Activated CD4-positive, CD25-positive, alpha-beta regulatory T cell treated with anti-CD3 and anti-CD28 coated beads, Interleukin-2, amount 50 U/mL, for 16 hours (primary cell): Measurements from ENCODE around the gene PATZ1.

Experiments
- DNase-seq: peaks from one replicate; pipeline ENCODE4 v3.0.0-alpha.2; 2020; ENCODE audit warnings: low read depth, low spot score

The PATZ1 gene

DNA sequence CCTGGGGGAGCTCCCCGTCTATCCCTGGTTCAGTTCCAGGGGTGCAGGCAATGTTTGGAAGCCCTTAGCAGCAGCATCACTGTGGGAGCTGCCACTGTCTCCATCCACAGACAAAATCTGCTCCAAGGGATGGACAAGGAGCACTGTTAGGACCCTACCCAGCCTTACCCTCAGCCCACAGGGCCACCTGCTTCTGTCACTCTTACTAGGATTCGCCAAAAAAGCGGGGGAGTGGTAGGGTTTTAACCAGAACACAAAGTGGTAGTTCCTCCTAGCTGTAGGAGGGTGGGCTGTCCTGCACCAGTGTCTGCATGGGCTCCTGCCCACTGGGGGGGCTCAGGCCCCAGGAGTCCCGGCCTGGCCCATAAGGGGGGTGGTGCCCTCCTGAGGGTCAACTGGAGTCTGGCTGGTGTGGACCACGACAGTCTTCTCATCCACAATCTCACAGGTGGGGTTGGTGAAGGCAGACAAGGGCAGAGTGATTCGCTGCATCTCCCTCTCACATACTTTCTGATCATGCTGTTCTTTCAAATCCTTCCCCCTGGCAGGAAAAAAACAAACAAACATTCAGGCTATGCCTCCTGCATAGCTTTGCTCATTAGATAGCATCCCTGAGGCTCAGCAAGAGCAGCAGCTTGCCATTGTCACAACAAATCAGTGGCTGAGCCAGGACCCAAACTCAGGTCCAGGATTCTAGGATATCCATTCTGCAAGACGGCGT lies 63.2 kb downstream of the PATZ1 start:
- DNase-seq, result no peak

DNA sequence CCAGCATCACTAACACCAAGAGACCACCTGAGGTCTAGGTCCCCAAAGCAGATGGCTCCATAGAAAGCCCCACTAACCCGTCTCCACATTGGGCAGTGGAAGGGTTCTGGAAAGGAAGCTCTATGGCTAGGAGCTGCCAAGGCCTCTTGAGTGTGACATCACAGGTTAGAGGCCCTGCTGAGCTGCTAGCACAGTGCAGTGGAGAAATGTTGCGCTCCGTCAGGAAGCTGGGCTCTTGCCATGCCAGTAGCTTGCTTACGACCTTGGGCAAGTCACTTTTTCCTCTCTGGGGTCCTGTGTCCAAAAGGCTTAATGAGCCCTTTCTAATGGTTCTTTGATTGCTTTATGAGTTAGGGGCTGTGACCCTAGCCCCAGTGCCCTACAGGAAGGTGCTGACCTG lies 64.4 kb downstream of the PATZ1 start:
- no peak for DNase-seq

DNA sequence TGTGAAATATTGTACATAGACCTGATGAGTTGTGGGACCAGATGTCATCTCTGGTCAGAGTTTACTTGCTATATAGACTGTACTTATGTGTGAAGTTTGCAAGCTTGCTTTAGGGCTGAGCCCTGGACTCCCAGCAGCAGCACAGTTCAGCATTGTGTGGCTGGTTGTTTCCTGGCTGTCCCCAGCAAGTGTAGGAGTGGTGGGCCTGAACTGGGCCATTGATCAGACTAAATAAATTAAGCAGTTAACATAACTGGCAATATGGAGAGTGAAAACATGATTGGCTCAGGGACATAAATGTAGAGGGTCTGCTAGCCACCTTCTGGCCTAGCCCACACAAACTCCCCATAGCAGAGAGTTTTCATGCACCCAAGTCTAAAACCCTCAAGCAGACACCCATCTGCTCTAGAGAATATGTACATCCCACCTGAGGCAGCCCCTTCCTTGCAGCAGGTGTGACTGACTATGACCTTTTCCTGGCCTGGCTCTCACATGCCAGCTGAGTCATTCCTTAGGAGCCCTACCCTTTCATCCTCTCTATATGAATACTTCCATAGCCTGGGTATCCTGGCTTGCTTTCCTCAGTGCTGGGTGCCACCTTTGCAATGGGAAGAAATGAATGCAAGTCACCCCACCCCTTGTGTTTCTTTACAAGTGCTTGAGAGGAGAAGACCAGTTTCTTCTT lies 66.2 kb downstream of the PATZ1 start:
- no peak for DNase-seq

DNA sequence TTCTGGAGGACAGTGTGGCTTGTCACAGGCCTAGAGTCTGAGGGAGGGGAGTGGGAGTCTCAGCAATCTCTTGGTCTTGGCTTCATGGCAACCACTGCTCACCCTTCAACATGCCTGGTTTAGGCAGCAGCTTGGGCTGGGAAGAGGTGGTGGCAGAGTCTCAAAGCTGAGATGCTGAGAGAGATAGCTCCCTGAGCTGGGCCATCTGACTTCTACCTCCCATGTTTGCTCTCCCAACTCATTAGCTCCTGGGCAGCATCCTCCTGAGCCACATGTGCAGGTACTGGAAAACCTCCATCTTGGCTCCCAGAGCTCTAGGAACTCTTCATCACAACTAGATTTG lies 66.8 kb downstream of the PATZ1 start:
- DNase-seq, result no peak

DNA sequence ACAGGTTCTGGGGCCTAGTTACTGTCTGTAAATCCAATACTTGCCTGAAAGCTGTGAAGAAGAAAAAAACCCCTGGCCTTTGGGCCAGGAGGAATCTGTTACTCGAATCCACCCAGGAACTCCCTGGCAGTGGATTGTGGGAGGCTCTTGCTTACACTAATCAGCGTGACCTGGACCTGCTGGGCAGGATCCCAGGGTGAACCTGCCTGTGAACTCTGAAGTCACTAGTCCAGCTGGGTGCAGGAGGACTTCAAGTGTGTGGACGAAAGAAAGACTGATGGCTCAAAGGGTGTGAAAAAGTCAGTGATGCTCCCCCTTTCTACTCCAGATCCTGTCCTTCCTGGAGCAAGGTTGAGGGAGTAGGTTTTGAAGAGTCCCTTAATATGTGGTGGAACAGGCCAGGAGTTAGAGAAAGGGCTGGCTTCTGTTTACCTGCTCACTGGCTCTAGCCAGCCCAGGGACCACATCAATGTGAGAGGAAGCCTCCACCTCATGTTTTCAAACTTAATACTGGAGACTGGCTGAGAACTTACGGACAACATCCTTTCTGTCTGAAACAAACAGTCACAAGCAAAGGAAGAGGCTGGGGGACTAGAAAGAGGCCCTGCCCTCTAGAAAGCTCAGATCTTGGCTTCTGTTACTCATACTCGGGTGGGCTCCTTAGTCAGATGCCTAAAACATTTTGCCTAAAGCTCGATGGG lies 67.4 kb downstream of the PATZ1 start:
- no peak for DNase-seq

DNA sequence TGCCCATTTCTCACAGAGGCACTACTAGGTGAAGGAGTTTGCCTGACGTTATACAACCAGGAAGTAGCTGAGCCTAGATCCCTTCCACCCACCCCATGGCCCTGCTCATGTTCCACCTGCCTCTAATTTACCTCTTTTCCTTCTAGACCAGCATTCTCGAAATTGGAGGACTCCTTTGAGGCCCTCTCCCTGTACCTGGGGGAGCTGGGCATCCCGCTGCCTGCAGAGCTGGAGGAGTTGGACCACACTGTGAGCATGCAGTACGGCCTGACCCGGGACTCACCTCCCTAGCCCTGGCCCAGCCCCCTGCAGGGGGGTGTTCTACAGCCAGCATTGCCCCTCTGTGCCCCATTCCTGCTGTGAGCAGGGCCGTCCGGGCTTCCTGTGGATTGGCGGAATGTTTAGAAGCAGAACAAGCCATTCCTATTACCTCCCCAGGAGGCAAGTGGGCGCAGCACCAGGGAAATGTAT lies 68.0 kb downstream of the PATZ1 start:
- DNase-seq, result no peak

DNA sequence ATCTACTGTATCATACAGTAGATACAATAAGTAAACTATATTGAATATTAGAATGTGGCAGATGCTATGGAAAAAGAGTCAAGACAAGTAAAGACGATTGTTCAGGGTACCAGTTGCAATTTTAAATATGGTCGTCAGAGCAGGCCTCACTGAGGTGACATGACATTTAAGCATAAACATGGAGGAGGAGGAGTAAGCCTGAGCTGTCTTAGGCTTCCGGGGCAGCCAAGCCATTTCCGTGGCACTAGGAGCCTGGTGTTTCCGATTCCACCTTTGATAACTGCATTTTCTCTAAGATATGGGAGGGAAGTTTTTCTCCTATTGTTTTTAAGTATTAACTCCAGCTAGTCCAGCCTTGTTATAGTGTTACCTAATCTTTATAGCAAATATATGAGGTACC lies 68.4 kb downstream of the PATZ1 start:
- DNase-seq, result no peak

DNA sequence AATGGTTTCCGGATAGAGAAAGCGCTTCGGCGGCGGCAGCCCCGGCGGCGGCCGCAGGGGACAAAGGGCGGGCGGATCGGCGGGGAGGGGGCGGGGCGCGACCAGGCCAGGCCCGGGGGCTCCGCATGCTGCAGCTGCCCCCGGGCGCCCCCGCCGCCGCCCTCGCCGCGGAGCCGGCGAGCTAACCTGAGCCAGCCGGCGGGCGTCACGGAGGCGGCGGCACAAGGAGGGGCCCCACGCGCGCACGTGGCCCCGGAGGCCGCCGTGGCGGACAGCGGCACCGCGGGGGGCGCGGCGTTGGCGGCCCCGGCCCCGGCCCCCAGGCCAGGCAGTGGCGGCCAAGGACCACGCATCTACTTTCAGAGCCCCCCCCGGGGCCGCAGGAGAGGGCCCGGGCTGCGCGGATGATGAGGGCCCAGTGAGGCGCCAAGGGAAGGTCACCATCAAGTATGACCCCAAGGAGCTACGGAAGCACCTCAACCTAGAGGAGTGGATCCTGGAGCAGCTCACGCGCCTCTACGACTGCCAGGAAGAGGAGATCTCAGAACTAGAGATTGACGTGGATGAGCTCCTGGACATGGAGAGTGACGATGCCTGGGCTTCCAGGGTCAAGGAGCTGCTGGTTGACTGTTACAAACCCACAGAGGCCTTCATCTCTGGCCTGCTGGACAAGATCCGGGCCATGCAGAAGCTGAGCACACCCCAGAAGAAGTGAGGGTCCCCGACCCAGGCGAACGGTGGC lies 69.5 kb downstream of the PATZ1 start:
- no peak for DNase-seq
